Activated CD4-positive, alpha-beta memory T cell treated with anti-CD3 and anti-CD28 coated beads, Interleukin-2, amount 10 ng/mL, durations not matched to agents 7 days and 5 days (primary cell): ENCODE measurements around the gene MEAF6. TPM values are rescaled to one million over a fixed set of nuclear protein-coding genes. Genes with fewer than 3 reads are reported as not detected.
A peak's percentile ranks its signal among the peaks of the same experiment; 100 is the strongest.

ENCODE experiments used
- CTCF ChIA-PET: fragments of 350-600 bp; sonication (Branson Sonifier 250); formaldehyde crosslinking; loops from one replicate; lab custom pipeline; 2021; ENCODE audit warnings: antibody characterized with exemption, inconsistent platforms; lab: Charles Lee
- POLR2A ChIA-PET: fragments of 350-600 bp; sonication (Branson Sonifier 250); formaldehyde crosslinking; loops from one replicate; lab custom pipeline; 2021; ENCODE audit warnings: antibody characterized with exemption; lab: Charles Lee
- DNase-seq: peaks from one replicate; pipeline ENCODE4 v3.0.0-alpha.2; 2020
- H3K27ac Mint-ChIP-seq: one replicate; pipeline ENCODE4 v1.8.0; 2021; ENCODE audit warnings: mild to moderate bottlenecking, mixed read lengths
- H3K27me3 Mint-ChIP-seq: one replicate; pipeline ENCODE4 v1.8.0; 2021; ENCODE audit warnings: mixed read lengths
- H3K36me3 Mint-ChIP-seq: one replicate; pipeline ENCODE4 v1.8.0; 2021; ENCODE audit warnings: low read depth, mixed read lengths
- H3K4me1 Mint-ChIP-seq: one replicate; pipeline ENCODE4 v1.8.0; 2021; ENCODE audit warnings: mixed read lengths
- H3K4me3 Mint-ChIP-seq: one replicate; pipeline ENCODE4 v1.8.0; 2021; ENCODE audit warnings: mild to moderate bottlenecking, mixed read lengths
- H3K9me3 Mint-ChIP-seq: one replicate; pipeline ENCODE4 v1.8.0; 2021; ENCODE audit warnings: mixed read lengths
- total RNA-seq, 2 experiments: library from RNA; stranded (reverse); gene quantifications; one replicate each; pipeline ENCODE4 v1.2.3, GENCODE V29; 2021

Gene MEAF6
- total RNA-seq, 2 experiments from 2014 or later = 63.7 to 64.2 TPM

GRCh38 chr1:37495875-37496274 is 18.7 kb downstream of the MEAF6 start:
- ChIA-PET CTCF (interaction anchor here (0.8 to 3.8 kb wide), 4 partner anchors 9 to 186 kb away, joined by 3 to 27 read pairs (median 14); partner anchors contain the start of gene MEAF6), POLR2A (interaction anchor here (0.7 to 3.9 kb wide), 5 partner anchors 9 to 22 kb away, joined by 3 to 14 read pairs (median 4); partner anchors contain the start of gene MEAF6)
- no peak for DNase-seq
- Mint-ChIP-seq H3K9me3 (no peaks in the 10 kb centered on the region), H3K4me1 (peaks cover 19% of the 10 kb centered on the region), H3K27me3 (no peaks in the 10 kb centered on the region), H3K36me3 (peaks cover 34% of the 10 kb centered on the region), H3K4me3 (no peak overlapping the region), H3K27ac (no peak overlapping the region)

GRCh38 chr1:37493336-37494098 is 21.0 kb downstream of the MEAF6 start:
- peak overlapping the region; percentile 67 for H3K27ac Mint-ChIP-seq
- CTCF ChIA-PET = interaction anchor here (0.8 to 3.8 kb wide), 4 partner anchors 9 to 70 kb away, joined by 3 to 27 read pairs (median 4); partner anchors contain the start of gene MEAF6
- H3K36me3 Mint-ChIP-seq = peaks cover 29% of the 10 kb centered on the region
- POLR2A ChIA-PET = interaction anchor here (0.7 to 3.9 kb wide), 4 partner anchors 14 to 21 kb away, joined by 3 to 14 read pairs (median 8); partner anchors contain the start of gene MEAF6
- DNase-seq = no peak
- H3K4me1 Mint-ChIP-seq = peaks cover 19% of the 10 kb centered on the region
- no peaks in the 10 kb centered on the region for H3K9me3 Mint-ChIP-seq
- H3K27me3 Mint-ChIP-seq = no peaks in the 10 kb centered on the region
- H3K4me3 Mint-ChIP-seq = no peak overlapping the region

GRCh38 chr1:37487619-37487984 is 27.0 kb downstream of the MEAF6 start:
- POLR2A ChIA-PET = interaction anchor here (0.9 to 7.5 kb wide), 11 partner anchors 9 to 205 kb away, joined by 3 to 99 read pairs (median 5); partner anchors contain the start of genes CDCA8, MEAF6, SNIP1 and ZC3H12A
- Mint-ChIP-seq H3K27me3 (no peaks in the 10 kb centered on the region), H3K4me3 (no peak overlapping the region), H3K4me1 (peaks cover 12% of the 10 kb centered on the region), H3K9me3 (no peaks in the 10 kb centered on the region), H3K36me3 (peaks cover 26% of the 10 kb centered on the region), H3K27ac (peak overlapping the region; percentile 50)
- DNase-seq = no peak
- CTCF ChIA-PET = interaction anchor here (0.7 to 4.4 kb wide), 25 partner anchors 8 to 202 kb away, joined by 3 to 135 read pairs (median 6); partner anchors contain the start of genes MEAF6, SNIP1 and ZC3H12A

- H3K9me3 Mint-ChIP-seq = no peaks in the 10 kb centered on the region
- CTCF ChIA-PET = interaction anchor here (0.7 to 4.4 kb wide), 28 partner anchors 9 to 1065 kb away, joined by 3 to 135 read pairs (median 6); partner anchors contain the start of genes MEAF6, SNIP1 and ZC3H12A
Observed at GRCh38 chr1:37486680-37487618, 27.6 kb downstream of the MEAF6 start.

GRCh38 chr1:37485902-37486679 is 28.5 kb downstream of the MEAF6 start:
- no peaks in the 10 kb centered on the region for H3K27me3 Mint-ChIP-seq
- POLR2A ChIA-PET = interaction anchor here (1.4 to 7.5 kb wide), 9 partner anchors 7 to 207 kb away, joined by 4 to 99 read pairs (median 6); partner anchors contain the start of genes CDCA8, MEAF6 and ZC3H12A

More at GRCh38 chr1:37486680-37487618, 27.6 kb downstream of the MEAF6 start:
- Mint-ChIP-seq H3K27me3 (no peaks in the 10 kb centered on the region), H3K4me1 (peaks cover 15% of the 10 kb centered on the region), H3K4me3 (no peak overlapping the region), H3K27ac (peak overlapping the region; percentile 50), H3K36me3 (peaks cover 31% of the 10 kb centered on the region)
- peak; percentile 77 for DNase-seq
- POLR2A ChIA-PET = interaction anchor here (0.9 to 7.5 kb wide), 13 partner anchors 8 to 206 kb away, joined by 3 to 99 read pairs (median 4); partner anchors contain the start of genes CDCA8, MEAF6, SNIP1 and ZC3H12A

GRCh38 chr1:37484325-37485051 is 30.1 kb downstream of the MEAF6 start:
- peaks cover 39% of the 10 kb centered on the region for H3K4me1 Mint-ChIP-seq
- H3K9me3 Mint-ChIP-seq = no peaks in the 10 kb centered on the region
- CTCF ChIA-PET = interaction anchor here (1.2 to 4.4 kb wide), 4 partner anchors 9 to 30 kb away, joined by 3 to 135 read pairs (median 34); no protein-coding TSS in a partner anchor
- H3K36me3 Mint-ChIP-seq = peaks cover 39% of the 10 kb centered on the region
- H3K27ac Mint-ChIP-seq = peak overlapping the region; percentile 31
- H3K27me3 Mint-ChIP-seq = no peaks in the 10 kb centered on the region
- POLR2A ChIA-PET = interaction anchor here (1.0 to 7.5 kb wide), 4 partner anchors 10 to 35 kb away, joined by 4 to 99 read pairs (median 14); partner anchors contain the start of genes MEAF6 and ZC3H12A
- no peak for DNase-seq
- H3K4me3 Mint-ChIP-seq = no peak overlapping the region

More at GRCh38 chr1:37485902-37486679, 28.5 kb downstream of the MEAF6 start:
- Mint-ChIP-seq H3K36me3 (peaks cover 38% of the 10 kb centered on the region), H3K27ac (no peak overlapping the region), H3K4me1 (peaks cover 23% of the 10 kb centered on the region), H3K9me3 (no peaks in the 10 kb centered on the region), H3K4me3 (no peak overlapping the region)
- DNase-seq = no peak
- CTCF ChIA-PET = interaction anchor here (0.7 to 4.4 kb wide), 16 partner anchors 9 to 1066 kb away, joined by 3 to 135 read pairs (median 15); partner anchors contain the start of genes MEAF6 and ZC3H12A

GRCh38 chr1:37483785-37484184 is 30.8 kb downstream of the MEAF6 start:
- peaks cover 46% of the 10 kb centered on the region for H3K36me3 Mint-ChIP-seq
- DNase-seq = no peak
- peak overlapping the region; percentile 0 for H3K27ac Mint-ChIP-seq
- no peaks in the 10 kb centered on the region for H3K27me3 Mint-ChIP-seq
- ChIA-PET POLR2A (interaction anchor here (7.5 kb wide), 1 partner anchor 9 kb away, joined by 99 read pairs; the partner anchor contains the start of gene ZC3H12A), CTCF (interaction anchor here (1.2 to 4.4 kb wide), 2 partner anchors 9 to 23 kb away, joined by 3 to 64 read pairs; no protein-coding TSS in a partner anchor)
- H3K4me3 Mint-ChIP-seq = no peak overlapping the region
- no peaks in the 10 kb centered on the region for H3K9me3 Mint-ChIP-seq
- H3K4me1 Mint-ChIP-seq = peaks cover 44% of the 10 kb centered on the region

GRCh38 chr1:37482796-37483744 is 31.5 kb downstream of the MEAF6 start:
- H3K9me3 Mint-ChIP-seq = no peaks in the 10 kb centered on the region
- H3K27ac Mint-ChIP-seq = peak overlapping the region; percentile 49
- no peak overlapping the region for H3K4me3 Mint-ChIP-seq
- DNase-seq = no peak
- ChIA-PET CTCF (interaction anchor here (1.2 kb wide), 1 partner anchor 8 kb away, joined by 3 read pairs; no protein-coding TSS in a partner anchor), POLR2A (interaction anchor here (7.5 kb wide), 1 partner anchor 9 kb away, joined by 99 read pairs; the partner anchor contains the start of gene ZC3H12A)
- H3K27me3 Mint-ChIP-seq = no peaks in the 10 kb centered on the region
- H3K36me3 Mint-ChIP-seq = peaks cover 53% of the 10 kb centered on the region
- peaks cover 50% of the 10 kb centered on the region for H3K4me1 Mint-ChIP-seq

- Mint-ChIP-seq H3K36me3 (peaks cover 61% of the 10 kb centered on the region), H3K27ac (peak overlapping the region; percentile 99), H3K9me3 (no peaks in the 10 kb centered on the region), H3K4me1 (peaks cover 51% of the 10 kb centered on the region), H3K4me3 (no peak overlapping the region), H3K27me3 (no peaks in the 10 kb centered on the region)
- ChIA-PET POLR2A (interaction anchor here (0.6 to 7.5 kb wide), 2 partner anchors 8 to 17 kb away, joined by 3 to 99 read pairs; partner anchors contain the start of gene ZC3H12A), CTCF (interaction anchor here (0.9 kb wide), 1 partner anchor 32 kb away, joined by 4 read pairs; the partner anchor contains the start of gene MEAF6)
- no peak for DNase-seq
Observed at GRCh38 chr1:37482004-37482785, 32.4 kb downstream of the MEAF6 start.
